Measurements from ENCODE around the gene CLIP3. TPM values are rescaled to one million over a fixed set of nuclear protein-coding genes. Genes with fewer than 3 reads are reported as not detected.
"Not testable (repeated sequence)": the region's sequence is repeated elsewhere in the genome, so short reads cannot be mapped to it uniquely, and the experiment has no call there.

Gene CLIP3
- total RNA-seq, 1 experiment from 2014 or later: 0.34 TPM

DNA sequence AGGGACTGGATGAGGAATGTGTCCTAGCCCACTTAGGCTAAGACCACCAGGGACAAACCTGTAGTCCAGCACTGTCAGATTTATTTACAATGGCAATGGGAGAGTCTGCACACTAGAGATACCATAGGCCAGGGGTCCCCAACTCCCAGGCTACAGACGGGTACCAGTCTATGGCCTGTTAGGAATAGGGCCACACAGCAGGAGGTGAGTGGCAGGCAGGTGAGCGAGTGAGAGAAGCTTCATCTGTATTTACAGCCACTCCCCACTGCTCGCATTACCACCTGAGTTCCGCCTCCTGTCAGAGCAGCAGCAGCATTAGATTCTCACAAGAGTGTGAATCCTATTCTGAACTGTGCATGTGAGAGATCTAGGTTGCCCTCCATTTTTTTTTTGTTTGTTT is 19.0 kb upstream of the CLIP3 start:
- DNase-seq (ENCODE audit: low read depth, low spot score): no peak
- in situ Hi-C loops (cut with HindIII; ENCODE audit: low pct_unique_long_range_greater_than_20kb, low sequenced_read_pairs): no loop called here

GRCh38 chr19:36051236-36051635 is 18.6 kb upstream of the CLIP3 start:
- in situ Hi-C loops (cut with HindIII; ENCODE audit: low pct_unique_long_range_greater_than_20kb, low sequenced_read_pairs): no loop called here
- peak; percentile 22 for DNase-seq (ENCODE audit: low read depth, low spot score)

- in situ Hi-C loops (cut with HindIII; ENCODE audit: low pct_unique_long_range_greater_than_20kb, low sequenced_read_pairs): no loop called here
- DNase-seq (ENCODE audit: low read depth, low spot score): no peak
Measured at GRCh38 chr19:36049080-36049698, 16.5 kb upstream of the CLIP3 start.

- in situ Hi-C loops (cut with HindIII; ENCODE audit: low pct_unique_long_range_greater_than_20kb, low sequenced_read_pairs): no loop called here
- no peak for DNase-seq (ENCODE audit: low read depth, low spot score)
Measured at GRCh38 chr19:36047835-36048234, 15.2 kb upstream of the CLIP3 start.

- no peak for DNase-seq (ENCODE audit: low read depth, low spot score)
- in situ Hi-C loops (cut with HindIII; ENCODE audit: low pct_unique_long_range_greater_than_20kb, low sequenced_read_pairs): no loop called here
Measured at GRCh38 chr19:36046443-36047050, 13.9 kb upstream of the CLIP3 start.

DNA sequence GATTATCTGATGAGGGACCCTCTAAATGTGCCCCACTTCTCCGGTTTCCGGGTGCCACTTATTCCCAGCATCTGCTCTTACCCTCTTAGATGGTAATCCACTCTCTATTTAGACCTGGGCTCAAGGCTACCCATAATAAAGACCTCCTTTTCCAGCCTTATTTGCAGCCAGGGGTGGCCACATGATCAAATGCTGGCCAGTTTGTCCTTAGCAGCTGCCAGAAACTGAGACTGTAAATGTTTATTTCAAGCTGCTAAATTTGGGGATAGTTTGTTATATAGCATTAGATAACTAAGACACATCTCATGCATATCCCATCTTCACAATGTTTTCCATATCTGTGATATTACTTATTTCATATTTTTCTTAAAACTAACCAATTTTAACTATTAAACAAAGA is 11.3 kb upstream of the CLIP3 start:
- no peak for DNase-seq (ENCODE audit: low read depth, low spot score)
- in situ Hi-C loops (cut with HindIII; ENCODE audit: low pct_unique_long_range_greater_than_20kb, low sequenced_read_pairs): no loop called here

DNA sequence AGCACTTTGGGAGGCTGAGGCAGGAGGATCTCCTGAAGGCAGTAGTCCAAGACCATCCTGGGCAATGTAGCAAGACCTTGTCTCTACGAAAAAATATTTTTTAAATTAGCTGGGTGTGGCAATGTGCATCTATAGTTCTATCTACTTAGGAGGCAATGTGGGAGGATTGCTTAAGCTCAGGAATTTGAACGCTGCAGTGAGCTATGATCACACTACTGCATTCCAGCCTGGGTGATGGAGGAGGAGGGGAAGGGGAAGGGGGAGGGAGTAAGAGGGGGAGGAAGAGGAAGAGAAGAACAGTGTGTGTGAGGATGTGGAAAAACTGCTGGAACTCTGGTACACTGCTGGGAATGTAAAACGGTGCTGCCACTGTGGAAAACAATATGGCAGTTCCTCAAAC is 9.2 kb upstream of the CLIP3 start:
- no peak for DNase-seq (ENCODE audit: low read depth, low spot score)
- in situ Hi-C loops (cut with HindIII; ENCODE audit: low pct_unique_long_range_greater_than_20kb, low sequenced_read_pairs): no loop called here

GRCh38 chr19:36041092-36041491 is 8.4 kb upstream of the CLIP3 start:
- DNase-seq (ENCODE audit: low read depth, low spot score); in situ Hi-C loops (cut with HindIII; ENCODE audit: low pct_unique_long_range_greater_than_20kb, low sequenced_read_pairs): not testable (repeated sequence)

DNA sequence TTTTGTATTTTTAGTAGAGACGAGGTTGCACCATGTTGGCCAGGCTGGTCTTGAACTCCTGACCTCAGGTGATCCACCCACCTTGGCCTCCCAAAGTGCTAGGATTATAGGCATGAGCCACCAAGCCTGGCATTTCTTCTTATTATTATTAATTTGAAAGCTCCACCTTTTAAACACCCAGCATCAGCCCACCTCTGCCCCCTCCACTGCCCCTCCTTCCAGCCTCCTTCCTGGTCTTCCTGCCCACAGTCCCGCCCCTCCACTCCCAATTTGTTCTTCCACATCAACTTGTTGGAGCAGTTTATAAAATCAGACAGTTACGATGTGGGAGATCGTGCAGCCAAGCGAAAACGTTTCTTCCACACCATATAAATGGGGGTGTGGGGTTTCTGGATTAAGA is 7.8 kb upstream of the CLIP3 start:
- in situ Hi-C loops (cut with HindIII; ENCODE audit: low pct_unique_long_range_greater_than_20kb, low sequenced_read_pairs): no loop called here
- no peak for DNase-seq (ENCODE audit: low read depth, low spot score)

DNA sequence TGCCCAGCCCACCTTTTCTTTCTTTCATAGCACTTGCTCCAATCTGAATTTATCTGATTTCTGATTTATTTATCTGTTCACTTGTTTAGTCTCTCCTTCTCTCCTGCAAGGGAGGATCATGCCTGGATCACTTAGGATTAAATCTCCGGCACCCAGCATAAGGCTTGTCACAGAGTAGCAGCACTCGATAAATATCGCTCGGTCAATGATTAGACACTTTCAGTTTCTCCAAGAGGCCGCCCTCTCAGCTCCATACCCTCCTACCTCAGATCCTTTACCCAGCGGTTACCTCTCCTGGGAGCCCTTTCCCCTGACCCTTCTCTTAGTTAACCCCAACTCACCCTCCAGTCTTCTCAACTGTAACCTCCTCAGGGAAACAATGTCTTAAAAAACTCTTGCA is 1.4 kb downstream of the CLIP3 start:
- in situ Hi-C loops (cut with HindIII; ENCODE audit: low pct_unique_long_range_greater_than_20kb, low sequenced_read_pairs): no loop called here
- no peak for DNase-seq (ENCODE audit: low read depth, low spot score)

GRCh38 chr19:36030264-36031148 is 2.2 kb downstream of the CLIP3 start:
- DNase-seq (ENCODE audit: low read depth, low spot score): no peak
- in situ Hi-C loops (cut with HindIII; ENCODE audit: low pct_unique_long_range_greater_than_20kb, low sequenced_read_pairs): no loop called here

- in situ Hi-C loops (cut with HindIII; ENCODE audit: low pct_unique_long_range_greater_than_20kb, low sequenced_read_pairs): no loop called here
- DNase-seq (ENCODE audit: low read depth, low spot score): peak; percentile 50
Measured at GRCh38 chr19:36028313-36029041, 4.2 kb downstream of the CLIP3 start.

- in situ Hi-C loops (cut with HindIII; ENCODE audit: low pct_unique_long_range_greater_than_20kb, low sequenced_read_pairs): no loop called here
Measured at GRCh38 chr19:36027696-36028095, 5.0 kb downstream of the CLIP3 start.

GRCh38 chr19:36026091-36026876 is 6.4 kb downstream of the CLIP3 start:
- no peak for DNase-seq (ENCODE audit: low read depth, low spot score)
- in situ Hi-C loops (cut with HindIII; ENCODE audit: low pct_unique_long_range_greater_than_20kb, low sequenced_read_pairs): no loop called here

More at GRCh38 chr19:36027696-36028095, 5.0 kb downstream of the CLIP3 start:
- DNase-seq (ENCODE audit: low read depth, low spot score): no peak

GRCh38 chr19:36025541-36025940 is 7.1 kb downstream of the CLIP3 start:
- DNase-seq (ENCODE audit: low read depth, low spot score): no peak
- in situ Hi-C loops (cut with HindIII; ENCODE audit: low pct_unique_long_range_greater_than_20kb, low sequenced_read_pairs): no loop called here

GRCh38 chr19:36023432-36023831 is 9.2 kb downstream of the CLIP3 start:
- no peak for DNase-seq (ENCODE audit: low read depth, low spot score)
- in situ Hi-C loops (cut with HindIII; ENCODE audit: low pct_unique_long_range_greater_than_20kb, low sequenced_read_pairs): no loop called here

DNA sequence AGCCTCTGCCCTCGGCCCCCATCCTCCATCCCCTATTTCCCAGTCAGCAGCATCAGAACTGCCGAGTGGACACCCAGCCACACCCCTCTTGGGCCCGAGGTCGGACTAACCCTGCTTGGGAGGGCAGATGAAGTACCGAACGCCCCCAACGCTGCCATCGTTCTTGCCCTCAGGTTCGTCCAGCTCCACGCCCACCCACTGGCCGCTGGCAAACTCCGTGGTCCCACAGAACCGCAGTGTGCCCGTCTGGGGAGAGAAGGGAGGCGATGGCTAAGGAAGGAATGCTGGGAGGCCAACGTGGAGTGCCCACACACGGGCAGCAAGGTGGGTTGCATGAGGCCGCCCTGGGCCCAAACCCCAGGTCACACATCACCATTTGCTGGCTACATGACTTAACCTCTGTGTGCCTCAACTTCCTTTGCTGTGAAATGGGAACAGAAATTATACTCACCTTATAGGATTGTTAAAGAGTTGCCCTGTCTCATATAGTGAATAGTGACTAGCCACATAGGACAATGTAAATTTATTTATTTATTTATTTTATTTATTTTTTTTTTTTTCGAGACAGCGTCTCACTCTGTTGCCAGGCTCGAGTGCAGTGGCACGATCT is 13.5 kb downstream of the CLIP3 start:
- in situ Hi-C loops (cut with HindIII; ENCODE audit: low pct_unique_long_range_greater_than_20kb, low sequenced_read_pairs): no loop called here
- DNase-seq (ENCODE audit: low read depth, low spot score): no peak
